Thoracic aorta (tissue), 2 donors: Measurements from ENCODE around the gene PSMB10. TPM values are rescaled to one million over a fixed set of nuclear protein-coding genes. Genes with fewer than 3 reads are reported as not detected.

ENCODE experiments used
- ATAC-seq: fragments of 150-250 bp; one replicate; pipeline ENCODE4 v1.8.0; 2017; ENCODE audit warnings: low read depth; ENCODE audit not compliant: insufficient number of reproducible peaks, low FRiP score
- DNase-seq: peaks from one replicate; pipeline ENCODE4 v3.0.0-alpha.2; 2020; ENCODE audit warnings: low spot score
- H3K27ac ChIP-seq, 2 donors: fragments of 200-600 bp; sonication (generic); 1 replicate in 1 of 2; 2 replicates in 1 of 2; pipeline ENCODE4 v1.5.1; 2016; ENCODE audit warnings: mild to moderate bottlenecking in 2 of 2, moderate library complexity in 2 of 2
- H3K27me3 ChIP-seq: fragments of 200-600 bp; sonication (generic); replicated peaks from 2 replicates; pipeline ENCODE4 v1.6.0; 2016; ENCODE audit warnings: mild to moderate bottlenecking; ENCODE audit not compliant: insufficient read depth
- H3K36me3 ChIP-seq: fragments of 200-600 bp; sonication (generic); one replicate; pipeline ENCODE4 v1.5.1; 2016
- H3K4me1 ChIP-seq, 2 donors: fragments of 200-600 bp; sonication (generic); 1 replicate in 1 of 2; 2 replicates in 1 of 2; pipeline versions ENCODE4 v1.5.1 to v1.6.0; 2016; ENCODE audit warnings: low read depth in 2 of 2, mild to moderate bottlenecking in 1 of 2; ENCODE audit not compliant: control insufficient read depth in 1 of 2
- H3K4me3 ChIP-seq: fragments of 200-600 bp; sonication (generic); 2 replicates; pipeline ENCODE4 v1.5.1; 2016; ENCODE audit warnings: mild to moderate bottlenecking
- H3K9me3 ChIP-seq: fragments of 200-600 bp; sonication (generic); 2 replicates; pipeline ENCODE4 v1.5.1; 2016
- total RNA-seq, 2 donors: library from RNA; depleted of rRNA; stranded (reverse); fragments of >200 nt; gene quantifications; one replicate each; pipeline versions ENCODE4 v1.1.0 to v1.2.3, GENCODE V29; 2016
- TF ChIP-seq, protein P1 (sequence below): fragments of 200-600 bp; sonication (generic); IDR thresholded peaks from one replicate; pipeline ENCODE4 v1.5.1; 2019; ENCODE audit warnings: antibody characterized with exemption

PSMB10 gene
- total RNA-seq, 2 donors from 2014 or later = 19.8 to 52.7 TPM

DNA sequence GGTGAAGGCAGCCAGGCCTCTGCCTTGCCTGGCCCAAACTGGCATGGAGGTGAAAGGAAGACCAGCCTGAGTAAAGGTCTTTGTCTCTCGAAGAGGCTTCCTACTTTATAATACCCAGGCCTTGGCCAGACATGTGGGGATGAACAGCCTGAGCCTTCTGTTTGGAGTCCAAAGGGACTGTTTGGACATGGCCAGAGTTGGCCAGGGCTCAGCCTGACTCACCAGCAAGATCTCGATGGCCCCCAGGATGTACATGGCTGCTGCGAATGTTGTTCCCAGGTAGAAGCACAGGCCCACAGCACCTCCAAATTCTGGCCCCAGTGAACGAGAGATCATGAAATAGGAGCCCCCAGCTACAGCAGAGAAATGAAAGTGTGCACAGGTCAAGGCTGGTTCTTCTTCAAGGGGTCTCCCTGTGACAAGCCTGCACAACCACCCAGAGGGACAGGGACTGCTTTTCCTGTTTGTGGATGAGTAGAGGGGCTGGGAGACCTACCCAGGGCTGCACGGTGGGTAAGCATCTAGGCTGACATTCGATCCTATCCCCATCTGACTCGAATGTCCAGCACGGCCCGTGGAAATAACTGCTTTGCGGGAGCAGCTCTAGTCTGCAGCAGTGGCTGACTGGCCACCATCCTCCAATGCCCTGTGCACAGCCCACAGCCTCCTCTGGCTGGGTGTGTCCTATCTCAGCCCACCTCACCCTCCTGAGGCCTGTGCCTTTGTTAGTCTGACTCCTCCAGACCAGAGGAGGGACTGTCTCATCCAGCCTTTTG, 18.0 kb upstream of the PSMB10 start:
- H3K4me3 ChIP-seq = no peak overlapping the region
- TF ChIP-seq, protein P1, sequence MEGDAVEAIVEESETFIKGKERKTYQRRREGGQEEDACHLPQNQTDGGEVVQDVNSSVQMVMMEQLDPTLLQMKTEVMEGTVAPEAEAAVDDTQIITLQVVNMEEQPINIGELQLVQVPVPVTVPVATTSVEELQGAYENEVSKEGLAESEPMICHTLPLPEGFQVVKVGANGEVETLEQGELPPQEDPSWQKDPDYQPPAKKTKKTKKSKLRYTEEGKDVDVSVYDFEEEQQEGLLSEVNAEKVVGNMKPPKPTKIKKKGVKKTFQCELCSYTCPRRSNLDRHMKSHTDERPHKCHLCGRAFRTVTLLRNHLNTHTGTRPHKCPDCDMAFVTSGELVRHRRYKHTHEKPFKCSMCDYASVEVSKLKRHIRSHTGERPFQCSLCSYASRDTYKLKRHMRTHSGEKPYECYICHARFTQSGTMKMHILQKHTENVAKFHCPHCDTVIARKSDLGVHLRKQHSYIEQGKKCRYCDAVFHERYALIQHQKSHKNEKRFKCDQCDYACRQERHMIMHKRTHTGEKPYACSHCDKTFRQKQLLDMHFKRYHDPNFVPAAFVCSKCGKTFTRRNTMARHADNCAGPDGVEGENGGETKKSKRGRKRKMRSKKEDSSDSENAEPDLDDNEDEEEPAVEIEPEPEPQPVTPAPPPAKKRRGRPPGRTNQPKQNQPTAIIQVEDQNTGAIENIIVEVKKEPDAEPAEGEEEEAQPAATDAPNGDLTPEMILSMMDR = no peak
- H3K27me3 ChIP-seq = no peaks in the 10 kb centered on the region
- no peak for DNase-seq
- H3K36me3 ChIP-seq = peaks cover 72% of the 10 kb centered on the region
- ATAC-seq = no peak
- H3K9me3 ChIP-seq = no peaks in the 10 kb centered on the region
- H3K27ac ChIP-seq = peak overlapping the region in 1 of 2 donors; percentile 4
- peaks cover under 1 to 14% of the 10 kb centered on the region in 2 donors for H3K4me1 ChIP-seq

DNA sequence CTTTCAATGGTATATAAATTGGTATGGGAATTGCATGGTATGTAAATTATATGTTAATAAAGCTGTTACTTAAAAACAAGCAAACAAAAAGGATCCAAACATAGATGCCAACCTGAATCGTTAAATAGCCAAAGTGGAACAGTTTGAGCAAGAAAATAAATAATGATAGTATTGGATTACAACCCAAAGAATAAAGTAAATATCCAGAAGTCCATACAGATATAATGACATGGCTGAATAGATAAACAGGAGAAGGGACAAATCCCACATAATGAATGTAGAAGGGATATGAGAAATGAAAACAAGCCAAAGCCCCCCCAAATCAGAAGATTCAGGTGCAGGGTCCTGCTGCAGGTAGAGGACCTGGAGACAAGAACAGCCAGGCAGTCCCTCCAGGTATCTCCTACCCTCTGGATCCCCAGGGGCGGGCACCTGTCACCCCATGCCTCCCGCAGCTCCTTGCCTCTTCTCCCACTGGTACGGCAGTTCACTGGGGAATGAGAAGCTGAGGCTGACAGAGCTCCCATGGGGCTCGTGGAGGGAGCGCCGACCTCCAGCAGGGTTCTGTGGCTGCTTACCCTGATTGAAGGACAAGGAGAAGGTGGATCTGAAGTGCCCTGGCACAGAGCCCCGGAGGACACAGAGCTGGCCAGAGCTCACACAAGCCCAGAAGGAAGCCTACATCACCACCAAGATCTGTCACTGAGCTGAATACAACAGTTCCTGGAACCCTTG, 17.2 kb upstream of the PSMB10 start:
- ATAC-seq (no peak), DNase-seq (no peak)
- Histone ChIP-seq H3K4me1 (peaks cover 0 to 8% of the 10 kb centered on the region in 2 donors), H3K36me3 (peaks cover 72% of the 10 kb centered on the region), H3K27ac (peak overlapping the region in 1 of 2 donors; percentile 4), H3K27me3 (no peaks in the 10 kb centered on the region), H3K4me3 (no peak overlapping the region), H3K9me3 (no peaks in the 10 kb centered on the region)
- TF ChIP-seq, protein P1 = no peak

DNA sequence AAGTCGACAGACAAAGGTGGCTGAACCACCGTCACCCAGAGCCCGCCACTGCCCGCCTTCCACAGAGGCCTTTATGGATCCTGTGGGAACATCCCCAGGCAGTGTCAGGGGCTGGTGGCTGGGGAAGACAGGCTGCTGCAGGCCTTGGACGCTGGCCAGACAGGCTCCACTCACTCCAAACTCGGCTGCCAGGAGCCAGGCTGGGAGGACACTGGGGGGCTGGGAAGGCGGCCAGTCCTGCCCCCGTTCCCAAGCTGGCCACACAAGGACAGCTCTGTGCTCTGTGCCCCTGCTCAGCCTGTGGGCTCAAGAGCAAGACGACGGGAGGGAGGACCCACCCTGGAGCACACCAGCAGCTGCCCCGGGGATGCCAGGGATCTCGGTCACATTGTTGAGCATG, 14.8 kb upstream of the PSMB10 start:
- ATAC-seq (no peak), DNase-seq (no peak)
- peaks cover 0 to 8% of the 10 kb centered on the region in 2 donors for H3K4me1 ChIP-seq

DNA sequence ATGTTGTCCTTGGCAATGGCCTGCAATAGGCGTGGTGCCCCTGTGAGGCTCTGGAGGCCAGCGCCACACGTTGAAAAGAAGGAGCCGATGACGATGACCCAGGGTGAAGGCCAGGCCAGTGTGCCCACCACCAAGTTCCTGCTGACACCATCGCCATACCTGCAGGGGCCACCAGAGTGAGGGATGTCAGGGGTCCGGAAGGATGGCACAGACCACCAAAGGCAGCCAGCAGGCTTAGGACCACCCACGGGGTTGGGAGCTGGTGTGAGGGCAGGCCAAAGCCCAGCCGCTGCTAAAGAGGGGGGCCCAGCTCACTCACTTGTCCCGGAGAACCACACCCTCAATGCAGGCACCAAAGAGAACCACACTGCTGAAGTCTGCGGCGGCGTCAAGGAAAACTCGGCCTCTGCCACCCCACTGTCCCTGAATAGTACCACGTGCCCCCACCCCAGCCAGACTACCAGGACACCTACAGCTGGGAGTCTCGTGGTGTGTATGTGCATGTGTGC, 13.7 kb upstream of the PSMB10 start:
- no peak overlapping the region for H3K27ac ChIP-seq
- DNase-seq (no peak), ATAC-seq (no peak)
- H3K4me1 ChIP-seq = peaks cover 0 to 8% of the 10 kb centered on the region in 2 donors
- H3K36me3 ChIP-seq = peaks cover 83% of the 10 kb centered on the region
- no peak overlapping the region for H3K4me3 ChIP-seq
- H3K27me3 ChIP-seq = no peaks in the 10 kb centered on the region
- TF ChIP-seq, protein P1 = no peak
- no peaks in the 10 kb centered on the region for H3K9me3 ChIP-seq

More for the DNA sequence above, 14.8 kb upstream of the PSMB10 start:
- H3K27ac ChIP-seq = peak overlapping the region; percentile 19 to 36
- no peaks in the 10 kb centered on the region for H3K27me3 ChIP-seq
- TF ChIP-seq, protein P1 = no peak
- H3K9me3 ChIP-seq = no peaks in the 10 kb centered on the region
- H3K36me3 ChIP-seq = peaks cover 78% of the 10 kb centered on the region
- H3K4me3 ChIP-seq = no peak overlapping the region

DNA sequence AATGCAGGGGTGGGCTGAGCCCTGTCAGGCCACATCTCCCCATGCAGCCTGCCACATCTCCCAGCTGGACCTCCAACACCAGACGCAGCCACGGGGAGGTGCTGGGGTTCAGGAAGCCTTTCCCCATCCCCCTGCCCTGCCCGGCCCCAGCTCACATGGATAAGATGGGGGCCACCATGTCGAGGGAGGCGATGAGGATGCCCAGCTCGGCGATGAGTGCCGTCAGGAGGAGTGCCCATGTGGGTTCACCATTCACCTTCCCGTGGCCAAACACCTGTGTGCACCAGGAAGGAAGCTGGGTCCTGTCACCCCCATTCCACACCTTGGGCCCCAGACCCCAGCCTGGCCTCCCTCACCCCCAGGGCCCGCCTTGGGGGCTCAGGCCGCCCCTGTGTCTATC, 13.0 kb upstream of the PSMB10 start:
- Histone ChIP-seq H3K9me3 (no peaks in the 10 kb centered on the region), H3K36me3 (peaks cover 87% of the 10 kb centered on the region), H3K4me1 (peaks cover 2 to 14% of the 10 kb centered on the region in 2 donors), H3K27me3 (no peaks in the 10 kb centered on the region), H3K27ac (no peak overlapping the region), H3K4me3 (no peak overlapping the region)
- DNase-seq = no peak
- TF ChIP-seq, protein P1 = no peak
- no peak for ATAC-seq
